GM10847 (cell line): ENCODE results near the gene NDOR1.

Experiments
- POLR2A ChIP-seq: IDR thresholded peaks from 2 replicates; pipeline ENCODE4 v1.6.1; 2011; ENCODE audit not compliant: insufficient read length; ENCODE audit errors: extremely low read depth

The NDOR1 gene

DNA sequence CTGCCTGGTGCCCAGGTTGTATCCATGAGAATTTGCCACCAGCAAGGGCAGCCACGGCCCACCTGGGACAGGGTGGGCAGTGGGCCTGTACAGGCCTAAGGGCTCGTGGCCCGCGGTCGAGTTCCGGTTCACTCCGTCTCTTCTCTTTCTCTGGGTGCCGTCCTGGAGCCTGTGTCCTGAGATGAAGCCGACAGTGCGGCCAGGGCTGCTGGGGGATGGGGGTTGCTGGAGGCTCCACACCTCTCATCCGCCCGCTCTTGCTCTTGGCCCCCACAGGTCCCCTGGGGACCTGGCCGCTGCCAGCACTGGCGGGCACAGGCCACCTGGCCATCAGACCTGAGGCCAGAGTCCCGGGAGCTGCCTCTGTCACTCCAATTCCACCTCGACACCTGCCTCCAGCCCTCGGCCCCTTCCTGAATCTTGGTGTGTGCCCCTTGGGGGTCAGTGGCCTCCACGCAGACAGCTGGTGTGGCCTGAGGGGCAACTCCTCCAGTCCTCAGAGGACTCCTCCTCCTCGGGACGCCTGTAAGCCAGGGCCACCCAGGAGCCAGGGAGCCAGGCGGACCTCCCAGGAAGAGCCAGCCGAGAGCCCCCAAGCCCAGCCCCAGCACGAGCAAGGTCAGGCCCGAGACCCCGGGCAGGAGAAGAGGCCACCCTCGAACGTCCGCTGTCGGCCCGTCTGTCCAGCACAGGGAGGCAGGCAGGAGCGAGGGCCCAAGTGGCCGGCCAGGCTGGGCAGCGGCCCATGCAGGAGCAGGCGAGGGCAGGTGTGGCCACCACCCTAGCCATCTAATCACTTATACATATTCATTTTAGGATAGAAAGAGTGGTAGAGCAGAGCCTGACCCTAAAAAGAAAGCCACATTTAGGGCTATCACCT, 40.9 kb upstream of the NDOR1 start:
- no peak for TF ChIP-seq POLR2A

DNA sequence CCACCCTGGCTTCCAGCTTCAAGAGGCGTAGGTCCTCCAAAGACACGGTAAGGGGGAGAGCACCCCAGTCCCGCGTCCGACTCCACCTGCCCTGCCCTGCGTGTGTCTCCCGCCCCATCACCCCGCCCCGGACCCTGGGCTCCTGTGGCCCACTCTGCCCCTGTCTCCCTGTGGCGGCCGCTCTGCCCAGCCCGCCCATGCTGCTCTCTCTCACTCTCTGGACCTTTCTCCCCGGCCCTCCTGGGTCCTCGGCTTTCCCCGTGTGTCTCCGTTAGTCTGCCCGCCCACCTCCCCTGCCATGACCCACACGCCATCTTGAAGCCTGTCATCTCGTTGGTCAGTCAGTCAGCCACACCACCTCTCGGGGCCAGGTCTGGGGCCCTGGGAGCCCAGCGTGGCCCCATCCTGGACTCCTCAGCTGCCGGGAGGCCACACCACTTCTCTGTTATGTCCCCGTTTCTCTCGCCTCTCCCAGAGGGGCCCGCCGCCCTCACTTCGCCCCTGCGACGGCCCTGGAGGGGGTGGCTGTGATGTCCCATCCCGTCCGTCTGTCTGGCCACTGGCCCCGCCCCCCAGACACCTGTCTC, 40.2 kb upstream of the NDOR1 start:
- TF ChIP-seq POLR2A: no peak

- TF ChIP-seq POLR2A: no peak
Measured at GRCh38 chr9:137166380-137167229, 38.9 kb upstream of the NDOR1 start.

- no peak for TF ChIP-seq POLR2A
Measured at GRCh38 chr9:137167277-137167746, 38.2 kb upstream of the NDOR1 start.

GRCh38 chr9:137167747-137168572, 37.5 kb upstream of the NDOR1 start:
- no peak for TF ChIP-seq POLR2A

GRCh38 chr9:137168573-137168903, 37.0 kb upstream of the NDOR1 start:
- no peak for TF ChIP-seq POLR2A

GRCh38 chr9:137168904-137169856, 36.3 kb upstream of the NDOR1 start:
- no peak for TF ChIP-seq POLR2A

GRCh38 chr9:137169896-137170358, 35.6 kb upstream of the NDOR1 start, which contains the start of gene LRRC26:
TSS of gene LRRC26 (minus strand) at chr9:137170051. CDS start at chr9:137169943, 108 bp downstream.
- TF ChIP-seq POLR2A: no peak

DNA sequence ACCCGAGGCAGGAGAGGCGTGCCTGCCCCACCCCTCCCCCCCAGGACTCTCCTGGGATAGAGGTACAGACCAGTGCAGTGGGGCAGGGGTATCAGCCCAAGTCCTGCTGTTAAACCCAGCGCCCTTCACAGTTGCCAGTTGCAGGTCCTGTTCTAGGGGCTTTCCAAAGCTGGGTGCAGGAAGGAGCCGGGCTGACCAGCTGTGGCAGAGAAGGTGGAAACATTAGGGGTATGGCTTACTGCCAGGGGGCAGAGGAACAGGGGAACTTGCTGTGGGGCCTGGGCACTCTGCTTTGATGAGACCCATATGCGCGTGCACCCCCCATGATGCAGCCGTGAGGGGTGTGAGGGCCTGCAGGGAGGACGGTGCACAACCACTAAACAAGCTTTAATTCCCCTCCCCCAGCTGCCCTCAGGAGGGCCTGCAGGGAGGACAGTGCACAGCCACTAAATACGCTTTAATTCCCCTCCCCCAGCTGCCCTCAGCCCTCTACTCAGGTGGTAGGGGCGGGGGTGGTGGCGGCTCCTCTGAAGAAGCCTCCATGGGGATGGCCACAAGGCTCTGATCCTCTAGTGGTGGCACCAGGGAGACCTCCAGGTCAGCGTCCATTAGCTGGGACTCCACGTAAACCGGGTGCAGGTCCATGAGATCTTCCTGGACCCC, 34.9 kb upstream of the NDOR1 start:
- no peak for TF ChIP-seq POLR2A

GRCh38 chr9:137171149-137171900, 34.2 kb upstream of the NDOR1 start:
- no peak for TF ChIP-seq POLR2A

GRCh38 chr9:137172901-137173795, 32.4 kb upstream of the NDOR1 start:
- no peak for TF ChIP-seq POLR2A
